AG09309 (cell line): ENCODE results near the gene FAT1.

Experiments
- DNase-seq: peaks from one replicate; pipeline ENCODE4 v3.0.0-alpha.2; 2010; ENCODE audit warnings: low read depth
- H3K4me3 ChIP-seq: 2 replicates; pipeline ENCODE4 v1.5.1; 2011; ENCODE audit warnings: mild to moderate bottlenecking, low read depth, low read length, moderate library complexity; ENCODE audit not compliant: control insufficient read depth
- TF ChIP-seq, protein P1 (sequence below): IDR thresholded peaks from 2 replicates; pipeline ENCODE4 v1.5.1; 2011; ENCODE audit warnings: mild to moderate bottlenecking, low read depth, low read length, inconsistent platforms; ENCODE audit not compliant: insufficient read depth, control insufficient read depth; ENCODE audit errors: missing control alignments

FAT1 gene

DNA sequence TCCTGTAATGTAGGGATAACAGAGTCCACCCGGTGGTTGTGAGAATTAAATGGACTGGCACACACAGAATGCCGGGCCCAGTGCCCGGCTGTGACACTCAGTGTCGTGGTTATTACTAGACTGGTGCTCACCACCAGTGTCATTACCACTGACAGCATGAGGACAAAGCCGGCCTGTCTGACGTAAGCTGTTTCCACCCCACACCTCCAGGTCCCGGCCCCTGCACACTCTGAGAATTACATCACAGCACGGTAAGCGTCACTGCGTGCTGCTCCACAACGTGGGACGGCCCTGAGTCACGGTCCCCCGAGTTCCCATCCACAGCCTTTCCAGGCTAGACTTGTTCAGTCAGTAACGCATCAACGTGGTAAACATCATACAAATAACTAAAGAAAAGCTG, 22.9 kb downstream of the FAT1 start:
- no peak for DNase-seq
- TF ChIP-seq, protein P1, sequence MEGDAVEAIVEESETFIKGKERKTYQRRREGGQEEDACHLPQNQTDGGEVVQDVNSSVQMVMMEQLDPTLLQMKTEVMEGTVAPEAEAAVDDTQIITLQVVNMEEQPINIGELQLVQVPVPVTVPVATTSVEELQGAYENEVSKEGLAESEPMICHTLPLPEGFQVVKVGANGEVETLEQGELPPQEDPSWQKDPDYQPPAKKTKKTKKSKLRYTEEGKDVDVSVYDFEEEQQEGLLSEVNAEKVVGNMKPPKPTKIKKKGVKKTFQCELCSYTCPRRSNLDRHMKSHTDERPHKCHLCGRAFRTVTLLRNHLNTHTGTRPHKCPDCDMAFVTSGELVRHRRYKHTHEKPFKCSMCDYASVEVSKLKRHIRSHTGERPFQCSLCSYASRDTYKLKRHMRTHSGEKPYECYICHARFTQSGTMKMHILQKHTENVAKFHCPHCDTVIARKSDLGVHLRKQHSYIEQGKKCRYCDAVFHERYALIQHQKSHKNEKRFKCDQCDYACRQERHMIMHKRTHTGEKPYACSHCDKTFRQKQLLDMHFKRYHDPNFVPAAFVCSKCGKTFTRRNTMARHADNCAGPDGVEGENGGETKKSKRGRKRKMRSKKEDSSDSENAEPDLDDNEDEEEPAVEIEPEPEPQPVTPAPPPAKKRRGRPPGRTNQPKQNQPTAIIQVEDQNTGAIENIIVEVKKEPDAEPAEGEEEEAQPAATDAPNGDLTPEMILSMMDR: no peak
- no peak overlapping the region for H3K4me3 ChIP-seq

DNA sequence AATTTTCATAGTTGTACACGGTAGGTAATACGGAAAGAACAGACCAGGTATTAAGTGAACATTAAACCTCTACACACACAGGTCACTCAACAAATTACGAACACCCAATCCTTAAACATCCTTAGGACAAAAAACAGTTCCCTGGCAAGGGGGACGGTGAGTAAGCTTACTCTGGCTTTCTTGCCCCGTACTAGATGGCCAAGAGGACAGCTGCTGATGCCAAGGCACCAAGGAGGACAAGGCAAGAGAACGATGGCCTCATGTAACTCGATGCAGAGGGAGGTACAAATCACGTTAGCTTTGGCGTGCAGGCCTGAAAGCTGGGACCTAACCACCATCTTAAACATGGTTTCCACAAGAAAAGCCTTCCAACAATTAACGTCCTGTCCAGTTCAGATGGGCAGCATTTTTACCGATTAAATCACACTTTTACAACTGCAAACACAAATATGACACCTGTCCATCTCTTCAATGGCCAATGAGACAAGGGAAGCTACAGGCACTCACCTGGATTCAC, 23.7 kb downstream of the FAT1 start:
- H3K4me3 ChIP-seq: no peak overlapping the region
- TF ChIP-seq, protein P1: no peak
- no peak for DNase-seq

DNA sequence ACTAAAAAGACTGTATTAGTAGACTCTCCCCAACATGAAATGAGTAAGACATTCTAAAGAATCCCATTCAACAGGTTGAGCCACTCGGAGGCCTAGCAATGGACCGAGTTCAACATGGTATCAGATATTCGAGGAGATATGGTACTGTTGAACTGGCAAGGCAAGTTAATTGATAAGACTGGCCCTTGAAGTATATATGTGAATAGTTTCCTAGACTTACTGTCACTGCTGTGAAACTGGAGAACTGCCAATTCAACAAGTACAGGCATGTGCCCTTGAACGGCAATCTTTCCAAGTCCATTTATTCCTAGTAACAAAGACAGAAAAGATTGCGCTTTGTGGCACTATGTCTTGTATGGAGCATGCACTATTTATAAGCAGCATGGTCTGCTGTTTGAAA, 24.4 kb downstream of the FAT1 start:
- DNase-seq: no peak
- TF ChIP-seq, protein P1: no peak
- no peak overlapping the region for H3K4me3 ChIP-seq

DNA sequence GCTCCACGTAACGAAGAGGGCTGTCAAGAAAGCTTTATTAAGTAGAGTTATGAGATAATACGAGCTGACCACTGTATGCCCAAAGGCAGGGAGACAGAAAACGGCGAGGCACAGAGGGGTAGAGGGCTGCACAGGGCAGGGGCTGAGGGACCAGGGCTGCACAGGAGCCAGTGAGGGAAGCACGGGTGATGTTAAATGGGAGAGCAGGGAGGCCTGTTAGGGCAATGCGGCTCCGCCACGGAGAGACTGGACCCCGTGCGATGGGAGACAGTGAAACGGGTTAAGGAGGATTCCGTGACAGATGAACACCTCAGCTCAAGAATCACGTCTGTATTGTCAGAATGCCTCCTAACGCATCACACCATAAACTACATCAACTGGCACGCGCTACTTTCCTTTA, 25.1 kb downstream of the FAT1 start:
- H3K4me3 ChIP-seq: no peak overlapping the region
- TF ChIP-seq, protein P1: no peak
- DNase-seq: no peak

DNA sequence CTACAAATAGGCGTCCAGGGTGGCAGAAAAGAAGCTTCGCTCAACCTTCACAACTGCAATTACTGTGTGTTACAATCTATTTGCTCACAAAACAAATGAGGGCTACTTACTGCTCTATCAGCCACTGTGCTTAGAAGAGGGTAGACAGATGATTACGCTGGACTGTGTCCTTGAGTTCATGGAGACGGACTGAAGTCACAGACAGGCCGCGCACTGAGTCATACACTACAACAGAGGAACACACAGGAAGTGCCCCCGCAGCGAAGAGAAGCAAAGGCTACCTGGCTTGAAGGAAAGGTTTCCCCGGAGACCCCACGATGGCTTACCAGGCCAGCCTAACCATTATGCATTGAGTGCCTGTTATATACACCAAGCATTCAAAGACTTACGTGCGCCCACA, 25.6 kb downstream of the FAT1 start:
- TF ChIP-seq, protein P1: no peak
- H3K4me3 ChIP-seq: no peak overlapping the region
- DNase-seq: no peak

DNA sequence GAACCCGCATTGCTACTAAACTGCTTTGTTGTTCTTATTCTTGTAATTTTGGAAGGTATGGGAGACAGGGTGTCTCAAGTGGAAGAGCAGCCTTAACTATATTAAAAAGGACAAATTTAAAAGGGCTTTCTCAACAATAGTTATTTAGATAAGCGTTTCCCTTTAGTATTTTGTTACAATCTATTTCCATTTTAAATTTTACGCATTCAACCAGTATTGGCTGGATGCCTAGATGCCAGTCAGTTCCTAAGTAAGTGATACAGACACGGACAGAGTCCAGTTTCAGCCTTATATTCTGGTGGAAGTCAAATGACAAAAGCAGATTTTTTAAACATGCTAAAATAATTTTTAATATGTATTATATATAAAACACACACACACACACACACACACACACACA, 28.3 kb downstream of the FAT1 start:
- TF ChIP-seq, protein P1: no peak
- H3K4me3 ChIP-seq: no peak overlapping the region
- DNase-seq: no peak

DNA sequence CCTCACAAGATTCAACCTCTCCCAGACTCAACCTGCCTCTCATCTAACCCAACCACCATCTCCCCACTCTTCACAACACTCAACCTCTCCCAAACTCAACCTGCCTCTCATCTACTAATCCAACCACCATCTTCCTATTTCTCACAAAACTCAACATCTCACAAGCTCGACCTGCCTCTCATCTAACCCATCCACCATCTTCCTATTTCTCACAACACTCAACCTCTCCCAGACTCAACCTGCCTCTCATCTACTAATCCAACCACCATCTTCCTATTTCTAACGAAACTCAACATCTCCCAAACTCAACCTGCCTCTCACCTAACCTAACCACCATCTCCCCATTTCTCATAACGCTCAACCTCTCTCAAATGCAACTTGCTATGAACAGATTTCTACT, 29.8 kb downstream of the FAT1 start:
- DNase-seq: no peak
- H3K4me3 ChIP-seq: no peak overlapping the region
- TF ChIP-seq, protein P1: no peak
